H1 (cell line): Measurements from ENCODE around the gene MYBPHL. TPM values are rescaled to one million over a fixed set of nuclear protein-coding genes. Genes with fewer than 3 reads are reported as not detected.

ENCODE experiments used
- CTCF ChIA-PET: fragments of 300-600 bp; sonication (Branson Sonifier 250); formaldehyde crosslinking; loops from one replicate; lab custom pipeline; 2021; ENCODE audit not compliant: partially characterized antibody; lab: Charles Lee
- POLR2A ChIA-PET: fragments of 300-600 bp; sonication (Branson Sonifier 250); formaldehyde crosslinking; loops from one replicate; lab custom pipeline; 2021; ENCODE audit warnings: inconsistent platforms; ENCODE audit not compliant: partially characterized antibody; lab: Charles Lee
- DNase-seq, 2 experiments: peaks; one replicate each; pipeline versions ENCODE4 v3.0.0 to v3.0.0-alpha.2; 2010 to 2022; ENCODE audit warnings: low spot score in 2 of 2, low read depth in 1 of 2, mixed read lengths in 1 of 2
- FAIRE-seq: peaks from 2 replicates; lab custom pipeline; 2011; peaks lifted over from hg19 to GRCh38; lab: Jason Lieb, UNC
- H2AFZ ChIP-seq: 2 replicates; pipeline ENCODE4 v1.8.1; 2012; ENCODE audit warnings: low read length, inconsistent platforms
- H2AK5ac ChIP-seq: 2 replicates; pipeline ENCODE4 v1.6.1; 2013; ENCODE audit warnings: low read depth, low read length
- H2BK120ac ChIP-seq: replicated peaks from 2 replicates; pipeline ENCODE3; 2013; ENCODE audit warnings: low read depth, low read length, inconsistent platforms
- H2BK12ac ChIP-seq: 2 replicates; pipeline ENCODE4 v1.6.1; 2013; ENCODE audit warnings: low read depth, low read length
- H2BK15ac ChIP-seq: 2 replicates; pipeline ENCODE4 v1.6.1; 2013; ENCODE audit warnings: low read length
- H2BK20ac ChIP-seq: 2 replicates; pipeline ENCODE4 v1.6.1; 2013; ENCODE audit warnings: low read length
- H2BK5ac ChIP-seq: 2 replicates; pipeline ENCODE4 v1.6.1; 2013; ENCODE audit warnings: low read depth, low read length
- H3K14ac ChIP-seq: 2 replicates; pipeline ENCODE4 v1.6.1; 2013; ENCODE audit warnings: inconsistent platforms; ENCODE audit not compliant: insufficient read length
- H3K18ac ChIP-seq: 2 replicates; pipeline ENCODE4 v1.6.1; 2013; ENCODE audit warnings: low read length; ENCODE audit errors: extremely low read depth
- H3K23ac ChIP-seq: 2 replicates; pipeline ENCODE4 v1.6.1; 2013; ENCODE audit warnings: inconsistent platforms; ENCODE audit not compliant: insufficient read length
- H3K23me2 ChIP-seq: 2 replicates; pipeline ENCODE4 v1.6.1; 2013; ENCODE audit warnings: low read depth, low read length
- H3K27ac ChIP-seq: 2 replicates; pipeline ENCODE4 v1.6.1; 2011; ENCODE audit warnings: low read depth, low read length, inconsistent platforms
- H3K27me3 ChIP-seq, 4 experiments: replicated peaks in 1 of 4; 1 replicate in 1 of 4; 2 replicates in 3 of 4; pipeline versions ENCODE4 v1.6.1 to v1.8.1; 2011 to 2013; ENCODE audit warnings: low read length in 3 of 4, mild to moderate bottlenecking in 3 of 4, inconsistent platforms in 2 of 4, mixed read lengths in 2 of 4, moderate library complexity in 1 of 4; ENCODE audit not compliant: control insufficient read depth in 3 of 4, insufficient read depth in 3 of 4; ENCODE audit errors: extremely low read depth in 1 of 4
- H3K36me3 ChIP-seq, 4 experiments: 2 replicates each; pipeline versions ENCODE4 v1.6.1 to v1.8.1; 2011 to 2013; ENCODE audit warnings: mild to moderate bottlenecking in 4 of 4, low read length in 3 of 4, moderate library complexity in 2 of 4, control low read depth in 1 of 4, inconsistent platforms in 1 of 4; ENCODE audit not compliant: insufficient read depth in 4 of 4, control insufficient read depth in 2 of 4
- H3K4ac ChIP-seq: replicated peaks from 2 replicates; pipeline ENCODE3; 2013; ENCODE audit warnings: low read length, low read depth, mixed read lengths, inconsistent platforms; ENCODE audit not compliant: insufficient read length
- H3K4me1 ChIP-seq, 4 experiments: replicated peaks in 1 of 4; 1 replicate in 1 of 4; 2 replicates in 3 of 4; pipeline versions ENCODE4 v1.6.1 to v1.8.1; 2011 to 2013; ENCODE audit warnings: low read length in 3 of 4, inconsistent platforms in 2 of 4, mixed read lengths in 1 of 4; ENCODE audit not compliant: insufficient read depth in 4 of 4, control insufficient read depth in 3 of 4
- H3K4me2 ChIP-seq, 2 experiments: 2 replicates each; pipeline versions ENCODE4 v1.6.1 to v1.8.1; 2011 to 2013; ENCODE audit warnings: low read depth in 2 of 2, low read length in 2 of 2, control low read depth in 1 of 2, inconsistent platforms in 1 of 2, mild to moderate bottlenecking in 1 of 2; ENCODE audit not compliant: insufficient read depth in 1 of 2
- H3K4me3 ChIP-seq, 4 experiments: fragments of 200-600, 300-600 bp in 1 of 4; sonication (generic), shearing (Covaris generic), sonication (Bioruptor Twin) in 1 of 4; 2 replicates each; pipeline versions ENCODE4 v1.5.1 to v1.8.1; 2011 to 2016; ENCODE audit warnings: low read length in 4 of 4, low read depth in 3 of 4, control low read depth in 2 of 4, inconsistent platforms in 2 of 4, mild to moderate bottlenecking in 2 of 4, mixed read lengths in 1 of 4, moderate library complexity in 1 of 4; ENCODE audit not compliant: insufficient read depth in 2 of 4; ENCODE audit errors: extremely low read depth in 1 of 4
- H3K56ac ChIP-seq: replicated peaks from 2 replicates; pipeline ENCODE3; 2013; ENCODE audit warnings: low read depth, mild to moderate bottlenecking, mixed read lengths, low read length, inconsistent platforms; ENCODE audit not compliant: insufficient read length
- H3K79me1 ChIP-seq: 2 replicates; pipeline ENCODE4 v1.6.1; 2013; ENCODE audit warnings: low read depth, low read length, control low read depth
- H3K79me2 ChIP-seq, 2 experiments: 2 replicates each; pipeline versions ENCODE4 v1.6.1 to v1.8.1; 2012 to 2013; ENCODE audit warnings: low read length in 2 of 2, mild to moderate bottlenecking in 2 of 2, inconsistent platforms in 1 of 2; ENCODE audit not compliant: insufficient read depth in 2 of 2, control insufficient read depth in 1 of 2
- H3K9ac ChIP-seq, 4 experiments: replicated peaks in 1 of 4; 1 replicate in 1 of 4; 2 replicates in 3 of 4; pipeline versions ENCODE4 v1.6.1 to v1.8.1; 2011 to 2013; ENCODE audit warnings: low read depth in 3 of 4, low read length in 3 of 4, control low read depth in 2 of 4, mild to moderate bottlenecking in 2 of 4, moderate library complexity in 2 of 4, inconsistent platforms in 1 of 4; ENCODE audit errors: extremely low read depth in 1 of 4
- H3K9me3 ChIP-seq, 2 experiments: 2 replicates each; pipeline versions ENCODE4 v1.6.1 to v1.8.1; 2012 to 2013; ENCODE audit warnings: mild to moderate bottlenecking in 2 of 2, moderate library complexity in 2 of 2, control low read depth in 1 of 2, inconsistent platforms in 1 of 2, low read depth in 1 of 2, low read length in 1 of 2, mixed read lengths in 1 of 2; ENCODE audit not compliant: insufficient read depth in 2 of 2
- H4K20me1 ChIP-seq, 2 experiments: replicated peaks in 1 of 2; 2 replicates each; pipeline versions ENCODE3 to v1.8.1; 2011 to 2013; ENCODE audit warnings: inconsistent platforms in 2 of 2, low read length in 2 of 2, mild to moderate bottlenecking in 1 of 2; ENCODE audit not compliant: insufficient read depth in 2 of 2, control insufficient read depth in 1 of 2
- H4K5ac ChIP-seq: 2 replicates; pipeline ENCODE4 v1.6.1; 2013; ENCODE audit warnings: low read length, low read depth, mixed read lengths, inconsistent platforms; ENCODE audit not compliant: insufficient read length
- H4K8ac ChIP-seq: 2 replicates; pipeline ENCODE4 v1.8.0; 2013; ENCODE audit warnings: mild to moderate bottlenecking, moderate library complexity, low read length, inconsistent platforms; ENCODE audit not compliant: insufficient read depth; ENCODE audit errors: extremely low read depth
- H4K91ac ChIP-seq: replicated peaks from 2 replicates; pipeline ENCODE3; 2013; ENCODE audit warnings: low read length, mixed read lengths, inconsistent platforms; ENCODE audit not compliant: insufficient read length
- ASH2L ChIP-seq: fragments of 200-600, 300-600 bp; sonication (generic); IDR thresholded peaks from one replicate; pipeline ENCODE4 v1.7.1; 2017; ENCODE audit warnings: low read length
- CREB1 ChIP-seq: IDR thresholded peaks from 2 replicates; pipeline ENCODE4 v1.6.1; 2012; ENCODE audit warnings: inconsistent platforms
- HDAC2 ChIP-seq, 2 experiments: fragments of 300-600 bp in 1 of 2; sonication (generic) in 1 of 2; IDR thresholded peaks; 2 replicates each; pipeline ENCODE4 v1.6.1; 2011 to 2012; ENCODE audit warnings: low read depth in 2 of 2, low read length in 2 of 2, mild to moderate bottlenecking in 2 of 2, moderate library complexity in 2 of 2, borderline replicate concordance in 1 of 2, inconsistent platforms in 1 of 2
- KDM5A ChIP-seq: fragments of 200-600 bp; IDR thresholded peaks from 2 replicates; pipeline ENCODE4 v1.7.1; 2012; ENCODE audit warnings: mild to moderate bottlenecking, low read length, inconsistent platforms, mixed read lengths
- SRF ChIP-seq: IDR thresholded peaks from 2 replicates; pipeline ENCODE4 v1.6.1; 2011; ENCODE audit warnings: mild to moderate bottlenecking, low read depth, low read length, moderate library complexity
- TAF7 ChIP-seq: optimal IDR thresholded peaks from 2 replicates; pipeline ENCODE3; 2011; ENCODE audit warnings: low read depth, mild to moderate bottlenecking, inconsistent platforms, low read length, moderate library complexity, borderline replicate concordance
- TBP ChIP-seq: IDR thresholded peaks from 2 replicates; pipeline ENCODE4 v1.6.1; 2011; ENCODE audit warnings: low read depth, low read length, improper control_type of control experiment
- WGBS, 2 experiments: shearing (Covaris generic) in 1 of 2; methylation state at CpG; one replicate each; pipeline versions ENCODE4 v1.1.6 to v1.1.7; 2013 to 2015; ENCODE audit warnings: low lambda C conversion rate in 2 of 2, mixed read lengths in 2 of 2, inconsistent platforms in 1 of 2, low coverage in 1 of 2, missing lambda C conversion rate in 1 of 2; ENCODE audit not compliant: insufficient replicate concordance in 2 of 2, insufficient coverage in 1 of 2, insufficient read length in 1 of 2; ENCODE audit errors: extremely low coverage in 1 of 2, missing lambda C conversion rate in 1 of 2; 5-methylcytosine and 5-hydroxymethylcytosine counted together
- polyA plus RNA-seq, 7 experiments: library from polyadenylated mRNA; depleted of rRNA in 3 of 7; stranded (reverse) in 5 of 7; unstranded in 2 of 7; fragments of >200 nt in 5 of 7; fragments of 200-250 nt in 2 of 7; gene quantifications; 1 replicate in 5 of 7; 2 replicates in 1 of 7; 4 replicates in 1 of 7; pipeline versions ENCODE4 v1.2.1 to v1.2.3, GENCODE V29; 2011 to 2013; ENCODE audit warnings: missing spikeins in 2 of 7, mixed read lengths in 2 of 7
- total RNA-seq: library from RNA; stranded (reverse); fragmentation: NEBNext Ultra II Directional; extraction: Animal tissue kit (Norgen Biotek cat#: 25700); gene quantifications from 2 replicates; pipeline ENCODE4 v1.2.1, GENCODE V29; 2021
- TF ChIP-seq, protein P1 (sequence below): IDR thresholded peaks from 2 replicates; pipeline ENCODE4 v1.6.1; 2011; ENCODE audit warnings: low read length, improper control_type of control experiment
- TF ChIP-seq, protein P2 (sequence below): IDR thresholded peaks from 2 replicates; pipeline ENCODE4 v1.6.1; 2012; ENCODE audit warnings: inconsistent platforms

Gene MYBPHL
- total and polyA plus RNA-seq, 2 of the 8 experiments (the other 6 are each of a cell fraction or from before 2014, with no cell fraction given): 0.24 to 0.30 TPM

DNA sequence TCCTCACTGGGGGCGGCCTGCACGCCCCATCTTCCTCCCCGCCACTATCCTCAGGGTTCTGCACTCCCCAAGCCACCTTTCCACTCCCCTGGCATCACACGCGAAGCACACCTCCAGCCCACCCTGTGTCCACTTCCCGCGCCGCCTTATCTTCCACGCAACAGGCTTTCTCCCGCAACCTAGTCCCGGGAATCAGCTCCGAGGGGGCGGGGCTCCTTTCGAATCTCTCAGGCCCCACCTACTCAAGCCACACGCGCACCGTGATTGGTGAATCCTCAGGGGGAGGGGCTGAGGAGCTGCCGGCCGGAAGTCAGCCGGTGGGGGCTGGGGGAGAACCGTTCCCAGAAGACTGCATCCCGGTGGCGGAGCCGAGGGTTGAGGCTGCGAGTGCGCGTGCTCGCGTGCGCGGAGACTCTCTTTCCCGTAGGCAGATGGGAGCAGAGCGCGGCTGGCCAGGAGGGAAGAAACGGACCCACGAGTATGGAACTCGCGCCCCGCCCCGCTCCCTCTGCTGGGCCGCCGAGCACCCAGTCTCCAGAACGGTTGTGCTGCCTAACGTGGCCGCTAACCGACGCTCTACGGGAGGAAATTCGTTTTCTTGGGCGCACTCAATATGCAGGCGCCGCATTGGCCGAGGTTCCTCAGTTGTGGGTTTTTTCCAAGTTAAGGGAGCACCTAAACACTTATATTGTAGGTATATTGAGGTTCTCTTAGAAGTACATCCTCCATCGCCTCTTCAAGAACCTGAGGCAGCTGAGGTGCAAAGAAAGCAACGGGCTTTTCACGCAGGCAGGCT, 23.7 kb downstream of the MYBPHL start, which contains the start of gene PSRC1:
TSS of gene PSRC1 (minus strand) at position 194 of the 796 bp plus-strand sequence.
- ChIA-PET CTCF (interaction anchor here (0.6 to 3.0 kb wide), 12 partner anchors 18 to 337 kb away, joined by 3 to 30 read pairs (median 4); partner anchors contain the start of genes CYB561D1 and SORT1), POLR2A (interaction anchor here (0.8 to 2.3 kb wide), 17 partner anchors 9 to 536 kb away, joined by 3 to 18 read pairs (median 4); partner anchors contain the start of genes MYBPHL, SARS1, SORT1 and STXBP3)
- H3K4me1 ChIP-seq: peaks cover 8 to 11% (median 10%) of the 10 kb centered on the region in 4 experiments
- H3K4ac ChIP-seq: peak within 1 kb of the TSS; percentile 69
- H4K91ac ChIP-seq: peak within 1 kb of the TSS; percentile 78
- H3K27me3 ChIP-seq: no peaks in the 10 kb centered on the region
- H2BK20ac ChIP-seq: no peak within 1 kb of the TSS
- H3K79me1 ChIP-seq: peaks cover 7% of the 10 kb centered on the region
- peak within 1 kb of the TSS; percentile 80; the same call in 1 of the 2 replicates for H2AFZ ChIP-seq
- H3K79me2 ChIP-seq: peaks cover 0 to 16% of the 10 kb centered on the region in 2 experiments; a peak in 3 of 4 replicates
- peak within 1 kb of the TSS; percentile 55 to 81 (median 67) for H3K9ac ChIP-seq
- peak within 1 kb of the TSS; percentile 90 for H2BK5ac ChIP-seq
- peak within 1 kb of the TSS; percentile 70; the same call in 1 of the 2 replicates for H2AK5ac ChIP-seq
- H4K5ac ChIP-seq: peak within 1 kb of the TSS; percentile 91
- peak within 1 kb of the TSS; percentile 87 for H3K27ac ChIP-seq
- peak within 1 kb of the TSS; percentile 60; the same call in 1 of the 2 replicates for H2BK12ac ChIP-seq
- DNase-seq: peak; percentile 81 to 96
- no peak for FAIRE-seq
- H2BK15ac ChIP-seq: 0 out of 2 replicates have a peak within 1 kb of the TSS, but pooled peaks have one; percentile 76
- peaks cover 10 to 22% (median 16%) of the 10 kb centered on the region in 4 experiments; a peak in 6 of 8 replicates for H3K36me3 ChIP-seq
- H2BK120ac ChIP-seq: peak within 1 kb of the TSS; percentile 21
- no peak within 1 kb of the TSS for H3K23ac ChIP-seq
- peak within 1 kb of the TSS; percentile 88 for H3K18ac ChIP-seq
- peak within 1 kb of the TSS; percentile 82 for H4K8ac ChIP-seq
- H3K56ac ChIP-seq: peak within 1 kb of the TSS; percentile 7
- WGBS, 2 experiments: 4% methylated on average over 50 of the region's 56 CpGs; no CpG with 5 or more reads in 1 of the 2 experiments
- no peak within 1 kb of the TSS for H3K14ac ChIP-seq
- H3K4me2 ChIP-seq: peak within 1 kb of the TSS; percentile 84 to 91
- H3K4me3 ChIP-seq: peak within 1 kb of the TSS; percentile 54 to 95 (median 86)
- H3K23me2 ChIP-seq: peaks cover 12% of the 10 kb centered on the region
- no peaks in the 10 kb centered on the region for H3K9me3 ChIP-seq
- H4K20me1 ChIP-seq: no peaks in the 10 kb centered on the region
- TF ChIP-seq SRF (no peak), TAF7 (peak; percentile 85), HDAC2 (IDR thresholded peaks at IDR 0.05; ENCODE audit: borderline replicate concordance in 1 of 2, low read depth in 2 of 2, low read length in 2 of 2) (peak in 1 of 2 experiments; percentile 74; a peak in 1 of 4 replicates), CREB1 (no peak), ASH2L (peak; percentile 68), TBP (peak; percentile 73), KDM5A (peak; percentile 38; the same call in 1 of the 2 replicates)
- TF ChIP-seq, protein P1, sequence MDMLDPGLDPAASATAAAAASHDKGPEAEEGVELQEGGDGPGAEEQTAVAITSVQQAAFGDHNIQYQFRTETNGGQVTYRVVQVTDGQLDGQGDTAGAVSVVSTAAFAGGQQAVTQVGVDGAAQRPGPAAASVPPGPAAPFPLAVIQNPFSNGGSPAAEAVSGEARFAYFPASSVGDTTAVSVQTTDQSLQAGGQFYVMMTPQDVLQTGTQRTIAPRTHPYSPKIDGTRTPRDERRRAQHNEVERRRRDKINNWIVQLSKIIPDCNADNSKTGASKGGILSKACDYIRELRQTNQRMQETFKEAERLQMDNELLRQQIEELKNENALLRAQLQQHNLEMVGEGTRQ: no peak
- TF ChIP-seq, protein P2, sequence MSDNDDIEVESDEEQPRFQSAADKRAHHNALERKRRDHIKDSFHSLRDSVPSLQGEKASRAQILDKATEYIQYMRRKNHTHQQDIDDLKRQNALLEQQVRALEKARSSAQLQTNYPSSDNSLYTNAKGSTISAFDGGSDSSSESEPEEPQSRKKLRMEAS: peak; percentile 69; the same call in 1 of the 2 replicates
